Testis (tissue), 3 donors: ENCODE results near the gene TRMO. TPM values are rescaled to one million over a fixed set of nuclear protein-coding genes. Genes with fewer than 3 reads are reported as not detected.

Experiments
- DNase-seq: peaks from one replicate; pipeline ENCODE4 v3.0.0-alpha.2; 2019
- H3K27ac ChIP-seq, 2 donors: fragments of 200-600 bp; sonication (generic); one replicate each; pipeline ENCODE4 v1.5.1; 2019
- H3K27me3 ChIP-seq: fragments of 200-600 bp; sonication (generic); one replicate; pipeline ENCODE4 v1.5.1; 2019
- H3K36me3 ChIP-seq: fragments of 200-600 bp; sonication (generic); one replicate; pipeline ENCODE4 v1.5.1; 2017; ENCODE audit warnings: low read depth; ENCODE audit errors: missing control alignments
- H3K4me1 ChIP-seq: fragments of 200-600 bp; sonication (generic); one replicate; pipeline ENCODE4 v1.5.1; 2019
- H3K4me3 ChIP-seq, 2 donors: fragments of 200-600 bp; sonication (generic); one replicate each; pipeline ENCODE4 v1.5.1; 2017 to 2019
- H3K9me3 ChIP-seq: fragments of 200-600 bp; sonication (generic); one replicate; pipeline ENCODE4 v1.5.1; 2017
- POLR2A ChIP-seq: fragments of 450-650 bp; IDR thresholded peaks from one replicate; pipeline ENCODE4 v1.6.1; 2017; ENCODE audit warnings: antibody characterized with exemption, mild to moderate bottlenecking, moderate library complexity
- WGBS, 2 donors: methylation state at CpG; one replicate each; pipeline ENCODE4 v1.1.5; 2018; 5-methylcytosine and 5-hydroxymethylcytosine counted together
- intact Hi-C: fragments of 100-400 bp; cut with DNase I; formaldehyde crosslinking; loops from one replicate; pipeline ENCODE4 v1.15.1; 2023; ENCODE audit warnings: low total_unique reads
- polyA plus RNA-seq: library from polyadenylated mRNA; stranded (reverse); fragments of 350-450 nt; fragmentation: Illumina TruSeq; extraction: RNeasy Lipid Tissue Mini Kit (QIAGEN cat#74804); gene quantifications from one replicate; pipeline ENCODE4 v1.2.3, GENCODE V29; 2014; ENCODE audit warnings: low read depth, low replicate concordance; ENCODE audit not compliant: insufficient read depth
- total RNA-seq, 2 donors: library from RNA; depleted of rRNA; stranded (reverse); fragments of >200 nt; gene quantifications; one replicate each; pipeline ENCODE4 v1.2.3, GENCODE V29; 2016
- TF ChIP-seq, protein P1 (sequence below), 3 experiments: fragments of 450-650 bp in 2 of 3; fragments of 200-600 bp in 1 of 3; sonication (generic) in 1 of 3; IDR thresholded peaks; one replicate each; pipeline ENCODE4 v1.5.1; 2016 to 2019; ENCODE audit warnings: antibody characterized with exemption in 3 of 3, mild to moderate bottlenecking in 2 of 3, moderate library complexity in 1 of 3

Gene TRMO
- total and polyA plus RNA-seq, 3 donors from 2014 or later, result 33.2 to 40.1 (median 37.3) TPM

GRCh38 chr9:97938081-97938644 lies 15.9 kb upstream of the TRMO start, which contains the start of gene HEMGN:
HEMGN (minus strand) TSS chr9:97938172; CDS start chr9:97938136, 36 bp downstream.
- Histone ChIP-seq H3K27me3 (no peaks in the 10 kb centered on the region), H3K9me3 (no peaks in the 10 kb centered on the region), H3K27ac (no peak within 1 kb of the TSS), H3K4me3 (no peak within 1 kb of the TSS), H3K36me3 (no peaks in the 10 kb centered on the region), H3K4me1 (no peaks in the 10 kb centered on the region)
- intact Hi-C loops, result no loop called here
- WGBS, 2 donors, result 76 to 78% methylated on average over 3 of the region's 3 CpGs
- TF ChIP-seq, protein P1, sequence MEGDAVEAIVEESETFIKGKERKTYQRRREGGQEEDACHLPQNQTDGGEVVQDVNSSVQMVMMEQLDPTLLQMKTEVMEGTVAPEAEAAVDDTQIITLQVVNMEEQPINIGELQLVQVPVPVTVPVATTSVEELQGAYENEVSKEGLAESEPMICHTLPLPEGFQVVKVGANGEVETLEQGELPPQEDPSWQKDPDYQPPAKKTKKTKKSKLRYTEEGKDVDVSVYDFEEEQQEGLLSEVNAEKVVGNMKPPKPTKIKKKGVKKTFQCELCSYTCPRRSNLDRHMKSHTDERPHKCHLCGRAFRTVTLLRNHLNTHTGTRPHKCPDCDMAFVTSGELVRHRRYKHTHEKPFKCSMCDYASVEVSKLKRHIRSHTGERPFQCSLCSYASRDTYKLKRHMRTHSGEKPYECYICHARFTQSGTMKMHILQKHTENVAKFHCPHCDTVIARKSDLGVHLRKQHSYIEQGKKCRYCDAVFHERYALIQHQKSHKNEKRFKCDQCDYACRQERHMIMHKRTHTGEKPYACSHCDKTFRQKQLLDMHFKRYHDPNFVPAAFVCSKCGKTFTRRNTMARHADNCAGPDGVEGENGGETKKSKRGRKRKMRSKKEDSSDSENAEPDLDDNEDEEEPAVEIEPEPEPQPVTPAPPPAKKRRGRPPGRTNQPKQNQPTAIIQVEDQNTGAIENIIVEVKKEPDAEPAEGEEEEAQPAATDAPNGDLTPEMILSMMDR (IDR thresholded peaks at IDR 0.05), result no peak
- TF ChIP-seq POLR2A, result no peak
- DNase-seq, result no peak

DNA sequence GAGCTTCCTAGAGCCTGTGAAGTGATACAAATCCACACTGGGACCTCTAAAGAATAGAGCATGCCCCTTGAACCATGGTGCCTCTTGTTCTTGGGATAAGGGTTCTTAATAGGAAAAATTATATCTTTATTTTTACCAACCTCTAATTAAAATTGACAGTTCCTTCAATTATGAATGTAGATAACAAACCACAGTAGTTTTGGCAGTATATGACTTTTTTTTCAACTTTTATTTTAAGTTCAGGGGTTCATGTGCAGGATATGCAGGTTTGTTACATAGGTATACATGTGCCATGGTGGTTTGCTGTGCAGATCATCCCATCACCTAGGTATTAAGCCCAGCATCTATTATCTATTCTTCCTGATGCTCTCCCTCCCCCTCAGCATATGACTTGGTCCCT lies 14.7 kb upstream of the TRMO start:
- intact Hi-C loops, result no loop called here
- no peaks in the 10 kb centered on the region for H3K27me3 ChIP-seq
- no peak for DNase-seq

DNA sequence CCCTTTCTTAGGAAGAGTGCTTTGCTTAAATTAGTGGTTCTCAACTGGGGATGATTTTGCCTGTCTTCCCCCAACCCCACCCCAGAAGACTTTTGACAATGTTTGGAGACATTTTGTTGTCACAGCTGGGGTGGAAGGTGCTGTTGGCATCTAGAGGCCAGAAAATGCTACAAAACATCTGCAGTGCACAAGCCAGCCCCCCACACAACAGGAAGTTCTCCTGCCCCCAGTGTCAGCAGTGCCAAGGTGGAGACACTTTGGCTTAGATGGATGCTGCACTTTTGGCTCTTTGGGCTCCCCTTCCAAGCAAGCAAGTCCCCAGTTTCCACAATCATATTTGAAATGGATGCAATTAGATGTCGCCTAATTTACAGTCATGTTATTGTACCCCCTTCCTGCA lies 13.0 kb upstream of the TRMO start:
- no peak overlapping the region for H3K4me3 ChIP-seq
- no peaks in the 10 kb centered on the region for H3K4me1 ChIP-seq
- no peak for DNase-seq
- H3K9me3 ChIP-seq, result no peaks in the 10 kb centered on the region
- intact Hi-C loops, result no loop called here
- H3K27ac ChIP-seq, result no peak overlapping the region
- WGBS, 2 donors, result 79 to 89% methylated on average over 1 of the region's 1 CpG
- no peaks in the 10 kb centered on the region for H3K36me3 ChIP-seq
- no peak for TF ChIP-seq POLR2A
- no peaks in the 10 kb centered on the region for H3K27me3 ChIP-seq

More for the DNA sequence above, 14.7 kb upstream of the TRMO start:
- Histone ChIP-seq H3K36me3 (no peaks in the 10 kb centered on the region), H3K9me3 (no peaks in the 10 kb centered on the region), H3K27ac (no peak overlapping the region), H3K4me3 (no peak overlapping the region), H3K4me1 (no peaks in the 10 kb centered on the region)
- TF ChIP-seq, protein P1 (IDR thresholded peaks at IDR 0.05), result no peak
- no peak for TF ChIP-seq POLR2A

- intact Hi-C loops, result no loop called here
- Histone ChIP-seq H3K4me3 (no peak overlapping the region), H3K27ac (no peak overlapping the region), H3K4me1 (no peaks in the 10 kb centered on the region), H3K27me3 (no peaks in the 10 kb centered on the region), H3K36me3 (no peaks in the 10 kb centered on the region), H3K9me3 (no peaks in the 10 kb centered on the region)
- WGBS, 2 donors, result 40 to 47% methylated on average over 6 of the region's 6 CpGs
- TF ChIP-seq POLR2A, result no peak
- TF ChIP-seq, protein P1 (IDR thresholded peaks at IDR 0.05), result no peak
- no peak for DNase-seq
These were observed 12.2 kb upstream of the TRMO start for GRCh38 chr9:97934321-97935115.

- Histone ChIP-seq H3K4me1 (no peaks in the 10 kb centered on the region), H3K27me3 (no peaks in the 10 kb centered on the region), H3K36me3 (no peaks in the 10 kb centered on the region), H3K27ac (no peak overlapping the region), H3K4me3 (no peak overlapping the region), H3K9me3 (no peaks in the 10 kb centered on the region)
- no peak for DNase-seq
- WGBS, 2 donors, result 63 to 81% methylated on average over 4 of the region's 4 CpGs
- intact Hi-C loops, result no loop called here
- no peak for TF ChIP-seq POLR2A
- TF ChIP-seq, protein P1 (IDR thresholded peaks at IDR 0.05), result no peak
These were observed 11.1 kb upstream of the TRMO start for GRCh38 chr9:97933297-97933998.
